Upper lobe of left lung (tissue), 6 donors: ENCODE data around the gene FSD1. TPM values are rescaled to one million over a fixed set of nuclear protein-coding genes. Genes with fewer than 3 reads are reported as not detected.

ENCODE experiments used
- ATAC-seq, 2 donors: fragments of 200-7000 bp; cut with Tn5 transposase; one replicate each; pipeline ENCODE4 v1.9.1; 2022; ENCODE audit warnings: mild to moderate bottlenecking in 2 of 2, moderate library complexity in 2 of 2; ENCODE audit not compliant: low FRiP score in 2 of 2
- DNase-seq, 2 donors: peaks; one replicate each; pipeline ENCODE4 v3.0.0-alpha.2; 2019 to 2020
- H3K27ac ChIP-seq, 4 donors: fragments of 200-600 bp; sonication (generic); one replicate each; pipeline ENCODE4 v1.5.1; 2016 to 2019
- H3K27me3 ChIP-seq, 4 donors: fragments of 200-600 bp; sonication (generic); one replicate each; pipeline ENCODE4 v1.5.1; 2017 to 2019
- H3K36me3 ChIP-seq, 4 donors: fragments of 200-600 bp; sonication (generic); one replicate each; pipeline ENCODE4 v1.5.1; 2016 to 2019
- H3K4me1 ChIP-seq, 4 donors: fragments of 200-600 bp; sonication (generic); one replicate each; pipeline ENCODE4 v1.5.1; 2018 to 2019
- H3K4me3 ChIP-seq, 4 donors: fragments of 200-600 bp; sonication (generic); one replicate each; pipeline ENCODE4 v1.5.1; 2017 to 2019; ENCODE audit warnings: mild to moderate bottlenecking in 2 of 4, moderate library complexity in 1 of 4
- H3K9me3 ChIP-seq, 4 donors: fragments of 200-600 bp; sonication (generic); one replicate each; pipeline ENCODE4 v1.5.1; 2018 to 2019
- EP300 ChIP-seq, 4 donors: sonication (generic); formaldehyde crosslinking; IDR thresholded peaks; one replicate each; pipeline ENCODE4 v1.5.1; 2017; ENCODE audit warnings: antibody characterized with exemption in 4 of 4, control low read depth in 2 of 4
- POLR2A ChIP-seq, 4 donors: fragments of 450-650 bp; IDR thresholded peaks; one replicate each; pipeline ENCODE4 v1.5.1; 2016 to 2017; ENCODE audit warnings: antibody characterized with exemption in 4 of 4, mild to moderate bottlenecking in 2 of 4
- POLR2AphosphoS5 ChIP-seq, 2 donors: sonication (generic); formaldehyde crosslinking; IDR thresholded peaks; one replicate each; pipeline ENCODE4 v1.5.1; 2017; ENCODE audit warnings: antibody characterized with exemption in 2 of 2
- WGBS, 2 donors: methylation state at CpG; one replicate each; pipeline ENCODE4 v1.1.5; 2017 to 2018; 5-methylcytosine and 5-hydroxymethylcytosine counted together
- total RNA-seq, 6 donors: library from RNA; depleted of rRNA in 4 of 6; stranded (reverse); fragments of >200 nt in 4 of 6; gene quantifications; one replicate each; pipeline versions ENCODE4 v1.1.0 to v1.2.1, GENCODE V29; 2016 to 2021
- TF ChIP-seq, protein P1 (sequence below), 6 experiments: fragments of 450-650 bp in 4 of 6; fragments of 200-600 bp in 2 of 6; sonication (generic) in 2 of 6; IDR thresholded peaks; one replicate each; pipeline ENCODE4 v1.5.1; 2016 to 2019; ENCODE audit warnings: antibody characterized with exemption in 6 of 6
- donor health status: DM: no; HTN: no; CAD: no; lungs with moderate emphysema.
- donor health status: DM: no; HTN: yes; CAD: no; lungs with severe emphysema.

FSD1 gene
- total RNA-seq, 6 donors from 2014 or later, result 0.54 to 2.1 (median 0.82) TPM

DNA sequence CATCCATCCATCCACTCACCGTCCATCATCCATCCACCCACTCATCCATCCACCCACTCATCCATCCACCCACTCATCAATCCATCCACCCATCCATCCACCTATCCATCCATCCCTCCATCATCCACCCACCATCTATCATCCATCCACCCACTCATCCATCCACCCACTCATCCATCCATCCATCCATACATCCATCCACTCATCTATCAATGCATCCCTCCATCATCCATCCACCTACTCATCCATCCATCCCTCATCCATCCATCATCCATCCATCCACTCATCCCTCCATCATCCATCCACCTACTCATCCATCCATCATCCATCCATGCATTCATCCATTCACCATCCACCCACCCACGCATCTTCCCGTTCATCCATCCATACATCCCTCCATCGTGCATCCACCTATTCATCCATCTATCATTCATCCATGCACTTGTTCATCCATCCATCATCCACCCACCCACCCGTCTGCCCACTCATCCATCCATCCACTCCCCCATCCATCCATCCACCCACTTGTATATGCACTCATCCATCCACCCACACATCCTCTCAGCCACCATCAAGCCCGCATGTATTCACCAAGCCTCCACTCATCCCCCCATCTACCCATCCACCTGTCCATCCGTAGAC, 30.7 kb downstream of the FSD1 start:
- H3K4me3 ChIP-seq, result no peak overlapping the region
- no peak overlapping the region for H3K27ac ChIP-seq
- no peaks in the 10 kb centered on the region for H3K36me3 ChIP-seq
- 96 to 97% methylated on average over 7 of the region's 7 CpGs for WGBS, 2 donors
- H3K9me3 ChIP-seq, result no peaks in the 10 kb centered on the region
- DNase-seq (no peak), ATAC-seq (no peak)
- TF ChIP-seq POLR2A (IDR thresholded peaks at IDR 0.05) (no peak), EP300 (IDR thresholded peaks at IDR 0.05) (no peak), POLR2AphosphoS5 (IDR thresholded peaks at IDR 0.05) (no peak)
- TF ChIP-seq, protein P1, sequence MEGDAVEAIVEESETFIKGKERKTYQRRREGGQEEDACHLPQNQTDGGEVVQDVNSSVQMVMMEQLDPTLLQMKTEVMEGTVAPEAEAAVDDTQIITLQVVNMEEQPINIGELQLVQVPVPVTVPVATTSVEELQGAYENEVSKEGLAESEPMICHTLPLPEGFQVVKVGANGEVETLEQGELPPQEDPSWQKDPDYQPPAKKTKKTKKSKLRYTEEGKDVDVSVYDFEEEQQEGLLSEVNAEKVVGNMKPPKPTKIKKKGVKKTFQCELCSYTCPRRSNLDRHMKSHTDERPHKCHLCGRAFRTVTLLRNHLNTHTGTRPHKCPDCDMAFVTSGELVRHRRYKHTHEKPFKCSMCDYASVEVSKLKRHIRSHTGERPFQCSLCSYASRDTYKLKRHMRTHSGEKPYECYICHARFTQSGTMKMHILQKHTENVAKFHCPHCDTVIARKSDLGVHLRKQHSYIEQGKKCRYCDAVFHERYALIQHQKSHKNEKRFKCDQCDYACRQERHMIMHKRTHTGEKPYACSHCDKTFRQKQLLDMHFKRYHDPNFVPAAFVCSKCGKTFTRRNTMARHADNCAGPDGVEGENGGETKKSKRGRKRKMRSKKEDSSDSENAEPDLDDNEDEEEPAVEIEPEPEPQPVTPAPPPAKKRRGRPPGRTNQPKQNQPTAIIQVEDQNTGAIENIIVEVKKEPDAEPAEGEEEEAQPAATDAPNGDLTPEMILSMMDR (IDR thresholded peaks at IDR 0.05), result no peak
- no peaks in the 10 kb centered on the region for H3K27me3 ChIP-seq
- peaks cover 7 to 16% (median 9%) of the 10 kb centered on the region in 4 donors for H3K4me1 ChIP-seq

DNA sequence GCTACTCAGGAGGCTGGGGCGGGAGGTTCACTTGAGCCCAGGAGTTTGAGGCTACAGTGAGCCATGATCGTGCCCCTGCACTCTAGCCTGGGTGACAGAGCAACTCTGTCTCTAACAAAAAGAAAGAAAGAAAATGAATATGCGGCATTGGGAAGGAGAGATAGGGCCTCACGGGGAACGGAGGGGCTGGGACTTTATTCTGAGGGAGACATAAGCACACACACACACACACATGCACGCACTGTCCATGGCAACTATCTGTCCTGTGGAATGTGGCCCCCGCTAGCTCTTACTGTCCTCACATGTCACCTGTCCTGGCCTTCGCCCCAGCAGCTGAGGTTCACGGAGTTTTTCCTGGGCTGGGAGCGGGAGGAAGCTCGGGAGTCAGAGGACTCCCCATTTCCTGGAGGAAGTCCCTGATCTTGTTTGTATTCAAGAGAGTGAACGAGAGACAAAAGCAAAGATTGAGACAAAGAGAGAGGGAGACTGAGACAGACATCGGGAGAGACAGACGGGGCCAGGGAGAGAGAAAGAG, 33.6 kb downstream of the FSD1 start:
- Histone ChIP-seq H3K4me3 (peak overlapping the region; percentile 19 to 56 (median 50)), H3K27me3 (no peaks in the 10 kb centered on the region), H3K36me3 (no peaks in the 10 kb centered on the region), H3K4me1 (peaks cover 11 to 22% (median 14%) of the 10 kb centered on the region in 4 donors), H3K9me3 (no peaks in the 10 kb centered on the region), H3K27ac (peak overlapping the region; percentile 75 to 89 (median 81))
- DNase-seq, result peak in 1 of 2 donors; percentile 41
- WGBS, 2 donors, result 16 to 18% methylated on average over 14 of the region's 14 CpGs
- no peak for ATAC-seq
- TF ChIP-seq POLR2AphosphoS5 (IDR thresholded peaks at IDR 0.05) (peak in 1 of 2 donors; percentile 29), EP300 (IDR thresholded peaks at IDR 0.05) (no peak)
- TF ChIP-seq, protein P1 (IDR thresholded peaks at IDR 0.05), result no peak

DNA sequence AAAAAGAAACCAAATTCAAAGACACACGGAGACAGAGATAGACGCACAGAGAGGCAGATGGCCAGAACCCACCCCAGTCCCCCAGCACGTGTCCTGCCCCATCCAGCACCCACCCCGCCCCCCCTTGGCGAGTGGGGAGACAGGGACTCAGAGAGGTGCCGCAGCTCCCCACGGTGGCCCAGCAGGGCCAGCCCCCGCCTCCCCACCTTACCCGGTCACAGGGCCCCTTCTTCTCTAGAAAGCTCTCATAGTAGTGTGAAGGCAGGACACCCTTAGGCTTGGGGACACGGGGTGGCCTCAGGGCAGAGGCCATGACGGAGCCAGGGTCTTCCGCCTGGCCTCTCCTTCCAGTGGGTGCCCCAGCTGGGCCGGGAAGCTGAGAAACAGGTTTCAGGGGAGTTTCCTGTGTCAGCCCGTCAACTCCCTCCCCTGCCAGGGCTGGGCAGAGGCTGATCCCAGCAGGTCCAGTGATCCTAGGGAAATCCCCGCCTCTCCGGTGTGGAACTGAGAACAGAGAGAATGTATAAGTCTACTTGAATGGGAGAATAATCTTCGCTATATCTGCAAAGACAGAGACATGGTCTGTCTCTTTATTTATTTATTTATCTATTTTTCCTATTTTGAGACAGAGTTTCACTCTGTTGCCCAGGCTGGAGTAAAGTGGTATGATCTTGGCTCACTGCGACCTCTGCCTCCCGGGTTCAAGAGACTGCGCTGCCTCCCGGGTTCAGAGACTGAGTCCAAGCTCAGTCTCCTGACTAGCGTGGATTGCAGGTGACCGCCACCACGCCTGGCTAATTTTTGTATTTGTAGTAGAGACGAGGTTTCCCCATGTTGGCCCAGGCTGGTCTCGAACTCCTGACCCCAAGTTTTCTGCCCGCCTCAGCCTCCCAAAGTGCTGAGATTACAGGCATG, 34.3 kb downstream of the FSD1 start, which contains the start of gene STAP2:
Gene STAP2 (minus strand): TSS at position 387 of the 915 bp plus-strand sequence. CDS start 74 bp downstream, at position 313.
- peaks cover 11 to 22% (median 14%) of the 10 kb centered on the region in 4 donors for H3K4me1 ChIP-seq
- TF ChIP-seq POLR2A (IDR thresholded peaks at IDR 0.05) (peak in 1 of 4 donors; percentile 24), POLR2AphosphoS5 (IDR thresholded peaks at IDR 0.05) (peak in 1 of 2 donors; percentile 49), EP300 (IDR thresholded peaks at IDR 0.05) (no peak)
- TF ChIP-seq, protein P1 (IDR thresholded peaks at IDR 0.05), result no peak
- peak; percentile 76 to 88 for DNase-seq
- ATAC-seq, result no peak
- H3K27ac ChIP-seq, result peak within 1 kb of the TSS; percentile 75 to 89 (median 81)
- no peaks in the 10 kb centered on the region for H3K36me3 ChIP-seq
- 38 to 42% methylated on average over 20 to 22 of the region's 27 CpGs for whole genome bisulfite sequencing, 2 donors
- H3K4me3 ChIP-seq, result peak within 1 kb of the TSS; percentile 19 to 56 (median 50)
- no peaks in the 10 kb centered on the region for H3K27me3 ChIP-seq
- no peaks in the 10 kb centered on the region for H3K9me3 ChIP-seq

DNA sequence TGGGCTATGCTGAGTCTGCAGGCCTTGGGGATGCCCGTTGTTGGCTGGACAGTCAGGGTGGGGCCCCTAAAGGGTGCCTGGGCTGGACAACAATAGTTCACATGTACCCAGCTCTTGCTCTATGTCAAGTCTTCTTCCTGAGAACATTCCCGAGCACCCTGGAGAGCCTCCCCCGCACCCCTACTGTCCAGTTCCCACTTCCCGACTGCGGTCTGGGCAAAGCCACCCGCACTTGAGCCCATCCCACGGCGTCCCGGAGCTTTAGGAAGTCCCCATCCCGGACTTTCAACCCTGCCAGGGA, 37.9 kb downstream of the FSD1 start:
- WGBS, 2 donors, result 0 to 2% methylated on average over 10 of the region's 10 CpGs

More for the DNA sequence above, 37.9 kb downstream of the FSD1 start:
- H3K4me1 ChIP-seq, result peaks cover 18 to 30% (median 21%) of the 10 kb centered on the region in 4 donors
- H3K36me3 ChIP-seq, result peaks cover 0 to 5% (median 0%) of the 10 kb centered on the region in 4 donors
- no peaks in the 10 kb centered on the region for H3K27me3 ChIP-seq
- peak; percentile 3 to 25 for ATAC-seq
- TF ChIP-seq, protein P1 (IDR thresholded peaks at IDR 0.05), result no peak
- TF ChIP-seq POLR2A (IDR thresholded peaks at IDR 0.05), result no peak
- no peak for TF ChIP-seq POLR2AphosphoS5 (IDR thresholded peaks at IDR 0.05)
- TF ChIP-seq EP300 (IDR thresholded peaks at IDR 0.05), result no peak
- H3K27ac ChIP-seq, result peak overlapping the region; percentile 87 to 96 (median 90)
- DNase-seq, result no peak
- H3K9me3 ChIP-seq, result no peaks in the 10 kb centered on the region
- H3K4me3 ChIP-seq, result peak overlapping the region; percentile 73 to 100 (median 88)
